HCT116 (cell line): ENCODE data around the gene TEX264. TPM values are rescaled to one million over a fixed set of nuclear protein-coding genes. Genes with fewer than 3 reads are reported as not detected.

Source experiments
- ATAC-seq: fragments of 200-7000 bp; cut with Tn5 transposase; 2 replicates; pipeline ENCODE4 v1.9.1; 2020; ENCODE audit warnings: mild to moderate bottlenecking, moderate library complexity
- Bru-seq: library from RNA; stranded (reverse); fragments of 400-500 nt; gene quantifications from one replicate; lab custom pipeline; 2021; lab: Mats Ljungman, UMichigan
- BruChase-seq, 2 experiments: library from RNA; stranded (reverse); fragments of 400-500 nt; gene quantifications; one replicate each; lab custom pipeline; 2021; lab: Mats Ljungman, UMichigan
- BruUV-seq: library from RNA; stranded (reverse); fragments of 400-500 nt; replicated peaks from 2 replicates; lab custom pipeline; 2021; lab: Mats Ljungman, UMichigan
- CTCF ChIA-PET: fragments of 300-600 bp; sonication (Branson Sonifier 250); formaldehyde crosslinking; loops from one replicate; lab custom pipeline; 2021; ENCODE audit warnings: antibody characterized with exemption; lab: Charles Lee
- POLR2A ChIA-PET: fragments of 300-600, 350-600 bp; sonication (Branson Sonifier 250); formaldehyde crosslinking; loops from one replicate; lab custom pipeline; 2021; ENCODE audit warnings: antibody characterized with exemption; lab: Charles Lee
- RAD21 ChIA-PET, 2 experiments: fragments of 300-600 bp; sonication (Branson Sonifier 250); formaldehyde crosslinking; loops; one replicate each; lab custom pipeline; 2023; ENCODE audit warnings: low total read pairs in 2 of 2; ENCODE audit not compliant: uncharacterized antibody in 2 of 2, unreplicated experiment in 2 of 2, low non-redundant PET in 1 of 2; lab: Charles Lee
- DNase-seq: peaks from one replicate; pipeline ENCODE4 v3.0.0-alpha.2; 2010; ENCODE audit warnings: low read depth, low spot score
- H2AFZ ChIP-seq: fragments of 200-600 bp; shearing (Covaris generic), sonication (generic); 2 replicates; pipeline ENCODE4 v1.6.1; 2017; ENCODE audit warnings: low read depth, mixed run types, mixed read lengths, antibody characterized with exemption, low read length; ENCODE audit not compliant: poor library complexity, severe bottlenecking
- H3K27ac ChIP-seq: 2 replicates; pipeline ENCODE4 v1.5.1; 2012; ENCODE audit warnings: low read depth, low read length
- H3K27me3 ChIP-seq: fragments of 200-600 bp; sonication (generic); 2 replicates; pipeline ENCODE4 v1.6.1; 2016; ENCODE audit warnings: mixed run types, low read length, mixed read lengths; ENCODE audit not compliant: insufficient read depth
- H3K36me3 ChIP-seq, 2 experiments: fragments of 200-500 bp in 1 of 2; fragments of 200-600 bp in 1 of 2; sonication (Bioruptor generic) in 1 of 2; sonication (generic) in 1 of 2; 2 replicates each; pipeline versions ENCODE4 v1.5.1 to v1.6.1; 2014 to 2016; ENCODE audit warnings: low read length in 2 of 2, inconsistent platforms in 1 of 2, mixed read lengths in 1 of 2, mixed run types in 1 of 2; ENCODE audit not compliant: insufficient read depth in 2 of 2, control insufficient read depth in 1 of 2
- H3K4me1 ChIP-seq, 2 experiments: fragments of 200-600 bp in 1 of 2; sonication (generic) in 1 of 2; 2 replicates each; pipeline versions ENCODE4 v1.5.1 to v1.6.1; 2012 to 2017; ENCODE audit warnings: low read length in 2 of 2, inconsistent platforms in 1 of 2, mild to moderate bottlenecking in 1 of 2, mixed read lengths in 1 of 2, mixed run types in 1 of 2, moderate library complexity in 1 of 2; ENCODE audit not compliant: insufficient read depth in 2 of 2, control insufficient read depth in 1 of 2
- H3K4me2 ChIP-seq: fragments of 200-600 bp; sonication (generic); 2 replicates; pipeline ENCODE4 v1.6.1; 2017; ENCODE audit warnings: mixed run types, low read length, mixed read lengths
- H3K4me3 ChIP-seq, 2 experiments: fragments of 200-600 bp in 1 of 2; sonication (generic) in 1 of 2; replicated peaks in 1 of 2; 2 replicates each; pipeline ENCODE4 v1.5.1; 2011 to 2016; ENCODE audit warnings: low read length in 2 of 2, control low read depth in 1 of 2, low read depth in 1 of 2, mild to moderate bottlenecking in 1 of 2, mixed read lengths in 1 of 2, mixed run types in 1 of 2
- H3K79me2 ChIP-seq: fragments of 200-600 bp; sonication (generic); 2 replicates; pipeline ENCODE4 v1.6.1; 2017; ENCODE audit warnings: mild to moderate bottlenecking, mixed run types, low read length, moderate library complexity, mixed read lengths; ENCODE audit not compliant: insufficient read depth
- H3K9ac ChIP-seq: fragments of 200-600 bp; sonication (generic); 2 replicates; pipeline ENCODE4 v1.6.1; 2016; ENCODE audit warnings: low read length, mixed read lengths
- H3K9me2 ChIP-seq: fragments of 200-600 bp; sonication (generic), shearing (Covaris generic); 2 replicates; pipeline ENCODE4 v1.6.1; 2017; ENCODE audit warnings: mixed run types, mild to moderate bottlenecking, moderate library complexity; ENCODE audit not compliant: insufficient read depth
- H3K9me3 ChIP-seq, 2 experiments: fragments of 200-500 bp in 1 of 2; fragments of 200-600 bp in 1 of 2; sonication (Bioruptor generic) in 1 of 2; sonication (generic) in 1 of 2; 2 replicates each; pipeline ENCODE4 v1.6.1; 2014 to 2017; ENCODE audit warnings: low read length in 2 of 2, mixed read lengths in 2 of 2, inconsistent platforms in 1 of 2, low read depth in 1 of 2, mild to moderate bottlenecking in 1 of 2, mixed run types in 1 of 2, moderate library complexity in 1 of 2; ENCODE audit not compliant: control insufficient read depth in 1 of 2, insufficient read depth in 1 of 2
- H4K20me1 ChIP-seq: fragments of 200-600 bp; sonication (generic), shearing (Covaris generic); 2 replicates; pipeline ENCODE4 v1.6.1; 2017; ENCODE audit warnings: mixed run types, mild to moderate bottlenecking, moderate library complexity; ENCODE audit not compliant: insufficient read depth
- FOSL1 ChIP-seq: IDR thresholded peaks from 2 replicates; pipeline ENCODE4 v1.6.1; 2012; ENCODE audit warnings: low read depth
- POLR2A ChIP-seq: IDR thresholded peaks from 2 replicates; pipeline ENCODE4 v1.7.0; 2011; ENCODE audit warnings: borderline replicate concordance; ENCODE audit not compliant: insufficient read depth, insufficient read length; ENCODE audit errors: extremely low read depth
- POLR2AphosphoS5 ChIP-seq: IDR thresholded peaks from 2 replicates; pipeline ENCODE4 v1.6.1; 2011; ENCODE audit warnings: mild to moderate bottlenecking, low read depth, low read length, moderate library complexity
- RAD21 ChIP-seq: IDR thresholded peaks from 2 replicates; pipeline ENCODE4 v1.6.1; 2012; ENCODE audit warnings: low read depth, mild to moderate bottlenecking
- REST ChIP-seq: IDR thresholded peaks from 2 replicates; pipeline ENCODE4 v1.6.1; 2012; ENCODE audit warnings: low read depth
- SIN3A ChIP-seq: IDR thresholded peaks from 2 replicates; pipeline ENCODE4 v1.6.1; 2012; ENCODE audit warnings: low read depth
- SP1 ChIP-seq: IDR thresholded peaks from 2 replicates; pipeline ENCODE4 v1.6.1; 2012; ENCODE audit warnings: low read depth
- YY1 ChIP-seq: IDR thresholded peaks from 2 replicates; pipeline ENCODE4 v1.6.1; 2011; ENCODE audit warnings: low read length, low read depth, moderate library complexity, mild to moderate bottlenecking; ENCODE audit not compliant: insufficient replicate concordance; ENCODE audit errors: extremely low read depth
- ZFX ChIP-seq: fragments of 450-650 bp; IDR thresholded peaks from 2 replicates; pipeline ENCODE4 v1.6.1; 2017
- ZNF274 ChIP-seq: fragments of 200-500 bp; sonication (Bioruptor generic); IDR thresholded peaks from 2 replicates; pipeline ENCODE4 v1.6.1; 2014; ENCODE audit warnings: mild to moderate bottlenecking, low read depth, low read length, inconsistent platforms
- intact Hi-C: fragments of 100-400 bp; cut with micrococcal nuclease; formaldehyde crosslinking; loops from 2 replicates; pipeline ENCODE4 v1.10.0; 2022
- long read RNA-seq: library from polyadenylated mRNA; unstranded; transcript quantifications from one replicate; pipeline ENCODE4 v2.0.0, GENCODE V29; 2021; ENCODE audit not compliant: unreplicated experiment
- polyA plus RNA-seq: library from polyadenylated mRNA; unstranded; fragments of >200 nt; gene quantifications from 2 replicates; pipeline ENCODE4 v1.2.1, GENCODE V29; 2012; ENCODE audit warnings: missing spikeins
- total RNA-seq: library from RNA; stranded (reverse); gene quantifications from one replicate; pipeline ENCODE4 v1.2.1, GENCODE V29; 2021; ENCODE audit not compliant: unreplicated experiment

TEX264 gene
- total RNA-seq (36.0 TPM), Bru-seq, nascent RNA (percentile 60 among the genes with signal in this experiment), BruChase-seq, experiment 1, labeled RNA remaining after a 6-hour chase (percentile 63 among the genes with signal in this experiment), BruChase-seq, experiment 2, labeled RNA remaining after a 2-hour chase (percentile 60 among the genes with signal in this experiment)
- polyA plus RNA-seq, result 50.5 and 52.8 TPM in 2 replicates
- long read RNA-seq, transcript TEX264-213 (4 exons, 800 nt), result minor isoform, 11 of 76 reads
- long read RNA-seq, transcript TEX264-201 (5 exons, 1,340 nt), result major isoform, 33 of 76 reads
- long read RNA-seq, partial matches to known transcripts, result 9 of 76 reads
- long read RNA-seq, other reads (novel, unspliced or antisense), result 16 of 76 reads

- no peak within 1 kb of the TSS for H2AFZ ChIP-seq
- peaks cover 17 to 51% of the 10 kb centered on the region in 2 experiments for H3K4me1 ChIP-seq
- peak within 1 kb of the TSS; percentile 99 for H3K27ac ChIP-seq
- H3K9me3 ChIP-seq, result no peaks in the 10 kb centered on the region
- ChIA-PET CTCF (interaction anchor here (0.9 to 5.3 kb wide), 6 partner anchors 11 to 1055 kb away, joined by 3 to 80 read pairs (median 17); partner anchors contain the start of genes DCAF1 and RRP9), POLR2A (no interaction called here), RAD21 (interaction anchor here in 1 of 2 experiments (2.9 kb wide), 1 partner anchor 169 kb away, joined by 17 read pairs; no protein-coding TSS in a partner anchor)
- H3K79me2 ChIP-seq, result peaks cover 7% of the 10 kb centered on the region; the same call in 1 of the 2 replicates
- no peaks in the 10 kb centered on the region; a peak in 1 of 4 replicates for H3K36me3 ChIP-seq
- TSS peak; percentile 48 for BruUV-seq
- no peaks in the 10 kb centered on the region for H3K27me3 ChIP-seq
- peak within 1 kb of the TSS; percentile 95 for H3K4me2 ChIP-seq
- no peaks in the 10 kb centered on the region for H3K9me2 ChIP-seq
- H3K4me3 ChIP-seq, result peak within 1 kb of the TSS; percentile 85 to 92
- H4K20me1 ChIP-seq, result no peaks in the 10 kb centered on the region
- peak; percentile 96 for TF ChIP-seq POLR2AphosphoS5
- TF ChIP-seq REST, result no peak
- peak; percentile 92 for TF ChIP-seq POLR2A
- TF ChIP-seq FOSL1, result no peak
- TF ChIP-seq RAD21, result no peak
- TF ChIP-seq YY1, result no peak
- TF ChIP-seq ZNF274, result no peak
- TF ChIP-seq SP1, result no peak
- peak; percentile 41 for TF ChIP-seq SIN3A
- peak; percentile 89 for TF ChIP-seq ZFX
- DNase-seq (peak; percentile 37), ATAC-seq (peak; percentile 76)
- intact Hi-C loops, result loop anchor here (5.0 kb wide), 1 partner anchor 279 kb away; the partner anchor contains the start of gene RBM15B
- peak within 1 kb of the TSS; percentile 93 for H3K9ac ChIP-seq
Observed at GRCh38 chr3:51670823-51671733, at the start of gene TEX264. Gene TEX264 (plus strand): TSS chr3:51671252. CDS start chr3:51674305, 3,053 bp downstream.
